Sigmoid colon (tissue), 7 donors: ENCODE data around the gene TCF3. TPM values are rescaled to one million over a fixed set of nuclear protein-coding genes. Genes with fewer than 3 reads are reported as not detected.
"Not testable (repeated sequence)": the region's sequence is repeated elsewhere in the genome, so short reads cannot be mapped to it uniquely, and the experiment has no call there.

Source experiments
- DNase-seq: peaks from one replicate; pipeline ENCODE4 v3.0.0-alpha.2; 2019
- H3K27ac ChIP-seq, 4 donors: fragments of 200-600 bp; sonication (generic); one replicate each; pipeline ENCODE4 v1.5.1; 2016 to 2019; ENCODE audit warnings: mild to moderate bottlenecking in 1 of 4
- H3K27me3 ChIP-seq, 3 donors: fragments of 200-600 bp; sonication (generic); one replicate each; pipeline ENCODE4 v1.5.1; 2019; ENCODE audit warnings: mild to moderate bottlenecking in 1 of 3
- H3K36me3 ChIP-seq, 4 donors: fragments of 200-600 bp; sonication (generic); one replicate each; pipeline ENCODE4 v1.5.1; 2016 to 2019
- H3K4me1 ChIP-seq, 4 donors: fragments of 200-600 bp; sonication (generic); one replicate each; pipeline ENCODE4 v1.5.1; 2017 to 2019
- H3K4me3 ChIP-seq, 4 donors: fragments of 200-600 bp; sonication (generic); one replicate each; pipeline ENCODE4 v1.5.1; 2017 to 2019; ENCODE audit warnings: mild to moderate bottlenecking in 2 of 4, moderate library complexity in 1 of 4
- H3K9me3 ChIP-seq, 4 donors: fragments of 200-600 bp in 3 of 4; sonication (generic) in 3 of 4; one replicate each; pipeline versions ENCODE4 v1.5.1 to v1.6.1; 2013 to 2019
- EP300 ChIP-seq, 4 donors: sonication (generic); formaldehyde crosslinking; IDR thresholded peaks; one replicate each; pipeline ENCODE4 v1.6.1; 2017; ENCODE audit warnings: antibody characterized with exemption in 4 of 4
- POLR2A ChIP-seq, 2 donors: fragments of 450-650 bp; IDR thresholded peaks; one replicate each; pipeline ENCODE4 v1.6.1; 2016; ENCODE audit warnings: antibody characterized with exemption in 2 of 2, mild to moderate bottlenecking in 2 of 2, moderate library complexity in 2 of 2
- POLR2AphosphoS5 ChIP-seq, 4 donors: sonication (generic); formaldehyde crosslinking; IDR thresholded peaks; one replicate each; pipeline ENCODE4 v1.6.1; 2017; ENCODE audit warnings: antibody characterized with exemption in 4 of 4
- WGBS, 2 donors: extraction: QIAGEN DNeasy Blood & Tissue Kit; methylation state at CpG; one replicate each; pipeline ENCODE4 v1.1.7; 2013; 5-methylcytosine and 5-hydroxymethylcytosine counted together
- intact Hi-C: fragments of 100-400 bp; cut with DNase I; formaldehyde crosslinking; loops from one replicate; pipeline ENCODE4 v1.15.1; 2023
- polyA plus RNA-seq, 3 donors: library from polyadenylated mRNA; stranded (reverse); fragments of 200-250 nt; gene quantifications; one replicate each; pipeline ENCODE4 v1.2.3, GENCODE V29; 2013
- total RNA-seq, 4 donors: library from RNA; depleted of rRNA; stranded (reverse); fragments of >200 nt; gene quantifications; one replicate each; pipeline ENCODE4 v1.1.0, GENCODE V29; 2016
- TF ChIP-seq, protein P1 (sequence below), 4 experiments: fragments of 450-650 bp in 3 of 4; fragments of 200-600 bp in 1 of 4; IDR thresholded peaks; one replicate each; pipeline ENCODE4 v1.5.1; 2016 to 2019; ENCODE audit warnings: antibody characterized with exemption in 4 of 4, mild to moderate bottlenecking in 3 of 4, moderate library complexity in 2 of 4
- donor health status: healthy with polysubstance abuse.
- donor health status: Bipolar disorder and iron deficiency.
- donor health status: healthy.

The TCF3 gene
- total and polyA plus RNA-seq, 7 donors: 18.6 to 66.9 (median 30.8) TPM

- WGBS, 2 donors: 90 to 91% methylated on average over 24 of the region's 24 CpGs
- no peak for DNase-seq
- H3K27me3 ChIP-seq: no peaks in the 10 kb centered on the region
- TF ChIP-seq, protein P1, sequence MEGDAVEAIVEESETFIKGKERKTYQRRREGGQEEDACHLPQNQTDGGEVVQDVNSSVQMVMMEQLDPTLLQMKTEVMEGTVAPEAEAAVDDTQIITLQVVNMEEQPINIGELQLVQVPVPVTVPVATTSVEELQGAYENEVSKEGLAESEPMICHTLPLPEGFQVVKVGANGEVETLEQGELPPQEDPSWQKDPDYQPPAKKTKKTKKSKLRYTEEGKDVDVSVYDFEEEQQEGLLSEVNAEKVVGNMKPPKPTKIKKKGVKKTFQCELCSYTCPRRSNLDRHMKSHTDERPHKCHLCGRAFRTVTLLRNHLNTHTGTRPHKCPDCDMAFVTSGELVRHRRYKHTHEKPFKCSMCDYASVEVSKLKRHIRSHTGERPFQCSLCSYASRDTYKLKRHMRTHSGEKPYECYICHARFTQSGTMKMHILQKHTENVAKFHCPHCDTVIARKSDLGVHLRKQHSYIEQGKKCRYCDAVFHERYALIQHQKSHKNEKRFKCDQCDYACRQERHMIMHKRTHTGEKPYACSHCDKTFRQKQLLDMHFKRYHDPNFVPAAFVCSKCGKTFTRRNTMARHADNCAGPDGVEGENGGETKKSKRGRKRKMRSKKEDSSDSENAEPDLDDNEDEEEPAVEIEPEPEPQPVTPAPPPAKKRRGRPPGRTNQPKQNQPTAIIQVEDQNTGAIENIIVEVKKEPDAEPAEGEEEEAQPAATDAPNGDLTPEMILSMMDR (IDR thresholded peaks at IDR 0.05): no peak
- TF ChIP-seq EP300 (IDR thresholded peaks at IDR 0.05): no peak
- no peak for TF ChIP-seq POLR2AphosphoS5 (IDR thresholded peaks at IDR 0.05)
- TF ChIP-seq POLR2A (IDR thresholded peaks at IDR 0.05): no peak
- H3K9me3 ChIP-seq: no peaks in the 10 kb centered on the region
- peaks cover 0 to 67% (median 12%) of the 10 kb centered on the region in 4 donors for H3K36me3 ChIP-seq
- peaks cover 0 to 15% (median 13%) of the 10 kb centered on the region in 4 donors for H3K4me1 ChIP-seq
- no peak overlapping the region for H3K27ac ChIP-seq
- intact Hi-C loops: no loop called here
- no peak overlapping the region for H3K4me3 ChIP-seq
Measured at GRCh38 chr19:1646149-1646548, 6.3 kb downstream of the TCF3 start.

DNA sequence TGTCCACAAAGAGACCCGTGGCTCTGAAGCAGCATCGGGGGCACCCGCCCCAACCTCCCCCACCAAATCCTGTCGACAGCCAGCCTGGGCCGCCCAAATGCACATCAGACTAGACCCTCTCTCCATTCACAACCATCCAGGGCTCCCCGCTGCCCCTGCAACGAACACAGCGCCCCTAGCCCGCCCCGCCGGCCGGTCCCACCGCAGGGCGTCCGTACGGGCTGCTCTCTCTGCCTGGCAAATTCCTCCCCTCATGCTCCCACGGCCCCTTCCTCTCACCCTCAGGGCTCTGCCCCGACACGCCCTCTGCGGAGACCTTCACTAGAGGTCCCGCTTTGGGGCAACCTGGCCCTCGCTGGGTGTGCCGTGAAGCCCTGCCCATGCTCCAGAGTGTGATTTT, 7.1 kb downstream of the TCF3 start:
- H3K4me3 ChIP-seq: no peak overlapping the region
- TF ChIP-seq EP300 (IDR thresholded peaks at IDR 0.05) (no peak), POLR2A (IDR thresholded peaks at IDR 0.05) (no peak), POLR2AphosphoS5 (IDR thresholded peaks at IDR 0.05) (no peak)
- TF ChIP-seq, protein P1 (IDR thresholded peaks at IDR 0.05): no peak
- no peak overlapping the region for H3K27ac ChIP-seq
- peaks cover 0 to 6% (median 4%) of the 10 kb centered on the region in 4 donors for H3K4me1 ChIP-seq
- intact Hi-C loops: no loop called here
- H3K27me3 ChIP-seq: no peaks in the 10 kb centered on the region
- no peaks in the 10 kb centered on the region for H3K9me3 ChIP-seq
- DNase-seq: no peak
- WGBS, 2 donors: 96 to 97% methylated on average over 23 of the region's 23 CpGs
- peaks cover 0 to 67% (median 12%) of the 10 kb centered on the region in 4 donors for H3K36me3 ChIP-seq

DNA sequence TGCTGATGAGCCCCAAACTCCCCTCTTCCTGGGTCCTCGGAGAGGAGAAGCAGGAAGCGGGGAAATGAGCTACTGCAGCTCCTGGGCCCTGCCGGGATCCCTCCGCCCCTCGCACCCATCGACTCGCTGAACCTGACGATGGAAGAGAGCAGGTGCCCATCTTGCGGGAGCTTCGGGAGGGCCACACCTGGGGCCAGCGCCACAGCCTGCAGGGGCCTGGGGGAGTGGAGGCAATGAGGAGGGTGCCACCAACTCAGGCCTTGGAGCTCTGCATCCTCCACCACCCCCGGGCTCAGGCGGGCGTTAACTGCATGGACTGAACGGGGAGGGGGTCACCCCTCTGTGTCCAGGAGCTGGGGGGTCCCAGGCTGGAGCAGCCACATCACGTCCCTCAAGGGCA, 8.3 kb downstream of the TCF3 start:
- Histone ChIP-seq H3K4me3 (no peak overlapping the region), H3K27me3 (no peaks in the 10 kb centered on the region), H3K9me3 (no peaks in the 10 kb centered on the region), H3K36me3 (peaks cover 0 to 65% (median 13%) of the 10 kb centered on the region in 4 donors), H3K4me1 (peaks cover 0 to 6% (median 3%) of the 10 kb centered on the region in 4 donors), H3K27ac (no peak overlapping the region)
- intact Hi-C loops: no loop called here
- TF ChIP-seq POLR2A (IDR thresholded peaks at IDR 0.05): no peak
- no peak for TF ChIP-seq EP300 (IDR thresholded peaks at IDR 0.05)
- TF ChIP-seq, protein P1 (IDR thresholded peaks at IDR 0.05): no peak
- TF ChIP-seq POLR2AphosphoS5 (IDR thresholded peaks at IDR 0.05): no peak
- 95 to 96% methylated on average over 16 of the region's 16 CpGs for WGBS, 2 donors
- DNase-seq: no peak

GRCh38 chr19:1640893-1641448, 11.4 kb downstream of the TCF3 start:
- H3K36me3 ChIP-seq: peaks cover 0 to 48% (median 13%) of the 10 kb centered on the region in 4 donors
- DNase-seq, H3K4me1 ChIP-seq, H3K27me3 ChIP-seq, H3K4me3 ChIP-seq, H3K27ac ChIP-seq, H3K9me3 ChIP-seq, intact Hi-C loops: not testable (repeated sequence)
- WGBS, 2 donors: 65 to 85% methylated on average over 10 of the region's 10 CpGs

GRCh38 chr19:1636325-1637236, 15.8 kb downstream of the TCF3 start:
- 97% methylated on average over 34 of the region's 34 CpGs for WGBS, 2 donors
- TF ChIP-seq POLR2A (IDR thresholded peaks at IDR 0.05) (no peak), POLR2AphosphoS5 (IDR thresholded peaks at IDR 0.05) (no peak)
- Histone ChIP-seq H3K4me3 (no peak overlapping the region), H3K4me1 (peaks cover 0 to 6% (median 3%) of the 10 kb centered on the region in 4 donors), H3K27me3 (no peaks in the 10 kb centered on the region), H3K27ac (no peak overlapping the region), H3K36me3 (peaks cover 0 to 30% (median 9%) of the 10 kb centered on the region in 4 donors), H3K9me3 (no peaks in the 10 kb centered on the region)
- intact Hi-C loops: no loop called here
- DNase-seq: no peak
